Measurements from ENCODE around the gene FOXP1.

Gene FOXP1

GRCh38 chr3:71606582-71606981 is 23.1 kb upstream of the FOXP1 start:
- H3K36me3 ChIP-seq (ENCODE audit: control insufficient read depth, insufficient read depth, low read length): no peaks in the 10 kb centered on the region

GRCh38 chr3:71602256-71602655 is 18.7 kb upstream of the FOXP1 start:
- H3K9ac ChIP-seq (ENCODE audit: low read length): no peak overlapping the region
- no peaks in the 10 kb centered on the region for H3K36me3 ChIP-seq (ENCODE audit: control insufficient read depth, insufficient read depth, low read length)

More at GRCh38 chr3:71606582-71606981, 23.1 kb upstream of the FOXP1 start:
- Histone ChIP-seq H3K9ac (ENCODE audit: low read length) (no peak overlapping the region), H3K9me3 (ENCODE audit: control insufficient read depth, low read length) (no peaks in the 10 kb centered on the region), H3K27me3 (ENCODE audit: control insufficient read depth, insufficient read depth, low read length) (no peaks in the 10 kb centered on the region), H3K4me1 (ENCODE audit: control insufficient read depth, insufficient read depth, low read length) (peaks cover 3% of the 10 kb centered on the region), H3K4me3 (ENCODE audit: low read length) (no peak overlapping the region)

GRCh38 chr3:71601811-71602210 is 18.3 kb upstream of the FOXP1 start:
- H3K36me3 ChIP-seq (ENCODE audit: control insufficient read depth, insufficient read depth, low read length): no peaks in the 10 kb centered on the region
- no peak overlapping the region for H3K4me3 ChIP-seq (ENCODE audit: low read length)

More at GRCh38 chr3:71602256-71602655, 18.7 kb upstream of the FOXP1 start:
- H3K27me3 ChIP-seq (ENCODE audit: control insufficient read depth, insufficient read depth, low read length): no peaks in the 10 kb centered on the region
- H3K4me1 ChIP-seq (ENCODE audit: control insufficient read depth, insufficient read depth, low read length): peaks cover 15% of the 10 kb centered on the region
- H3K4me3 ChIP-seq (ENCODE audit: low read length): no peak overlapping the region
- no peaks in the 10 kb centered on the region for H3K9me3 ChIP-seq (ENCODE audit: control insufficient read depth, low read length)

GRCh38 chr3:71600646-71601288 is 17.2 kb upstream of the FOXP1 start:
- H3K9ac ChIP-seq (ENCODE audit: low read length): no peak overlapping the region
- H3K36me3 ChIP-seq (ENCODE audit: control insufficient read depth, insufficient read depth, low read length): no peaks in the 10 kb centered on the region
- peaks cover 15% of the 10 kb centered on the region for H3K4me1 ChIP-seq (ENCODE audit: control insufficient read depth, insufficient read depth, low read length)
- H3K27me3 ChIP-seq (ENCODE audit: control insufficient read depth, insufficient read depth, low read length): no peaks in the 10 kb centered on the region
- H3K9me3 ChIP-seq (ENCODE audit: control insufficient read depth, low read length): no peaks in the 10 kb centered on the region
- no peak overlapping the region for H3K4me3 ChIP-seq (ENCODE audit: low read length)

More at GRCh38 chr3:71601811-71602210, 18.3 kb upstream of the FOXP1 start:
- Histone ChIP-seq H3K27me3 (ENCODE audit: control insufficient read depth, insufficient read depth, low read length) (no peaks in the 10 kb centered on the region), H3K9ac (ENCODE audit: low read length) (no peak overlapping the region), H3K9me3 (ENCODE audit: control insufficient read depth, low read length) (no peaks in the 10 kb centered on the region), H3K4me1 (ENCODE audit: control insufficient read depth, insufficient read depth, low read length) (peaks cover 15% of the 10 kb centered on the region)

- Histone ChIP-seq H3K36me3 (ENCODE audit: control insufficient read depth, insufficient read depth, low read length) (no peaks in the 10 kb centered on the region), H3K4me3 (ENCODE audit: low read length) (no peak overlapping the region), H3K9me3 (ENCODE audit: control insufficient read depth, low read length) (no peaks in the 10 kb centered on the region), H3K4me1 (ENCODE audit: control insufficient read depth, insufficient read depth, low read length) (peaks cover 15% of the 10 kb centered on the region), H3K9ac (ENCODE audit: low read length) (no peak overlapping the region), H3K27me3 (ENCODE audit: control insufficient read depth, insufficient read depth, low read length) (no peaks in the 10 kb centered on the region)
Observed at GRCh38 chr3:71599416-71599815, 15.9 kb upstream of the FOXP1 start.

- Histone ChIP-seq H3K36me3 (ENCODE audit: control insufficient read depth, insufficient read depth, low read length) (no peaks in the 10 kb centered on the region), H3K4me3 (ENCODE audit: low read length) (no peak overlapping the region), H3K27me3 (ENCODE audit: control insufficient read depth, insufficient read depth, low read length) (no peaks in the 10 kb centered on the region), H3K9me3 (ENCODE audit: control insufficient read depth, low read length) (no peaks in the 10 kb centered on the region), H3K9ac (ENCODE audit: low read length) (no peak overlapping the region), H3K4me1 (ENCODE audit: control insufficient read depth, insufficient read depth, low read length) (peaks cover 15% of the 10 kb centered on the region)
Observed at GRCh38 chr3:71598292-71598691, 14.8 kb upstream of the FOXP1 start.

- H3K9me3 ChIP-seq (ENCODE audit: control insufficient read depth, low read length): no peaks in the 10 kb centered on the region
- peaks cover 15% of the 10 kb centered on the region for H3K4me1 ChIP-seq (ENCODE audit: control insufficient read depth, insufficient read depth, low read length)
- H3K9ac ChIP-seq (ENCODE audit: low read length): no peak overlapping the region
- no peaks in the 10 kb centered on the region for H3K36me3 ChIP-seq (ENCODE audit: control insufficient read depth, insufficient read depth, low read length)
- H3K27me3 ChIP-seq (ENCODE audit: control insufficient read depth, insufficient read depth, low read length): no peaks in the 10 kb centered on the region
- H3K4me3 ChIP-seq (ENCODE audit: low read length): no peak overlapping the region
Observed at GRCh38 chr3:71597286-71597685, 13.8 kb upstream of the FOXP1 start.

- Histone ChIP-seq H3K4me1 (ENCODE audit: control insufficient read depth, insufficient read depth, low read length) (no peaks in the 10 kb centered on the region), H3K36me3 (ENCODE audit: control insufficient read depth, insufficient read depth, low read length) (no peaks in the 10 kb centered on the region), H3K4me3 (ENCODE audit: low read length) (no peak overlapping the region), H3K9me3 (ENCODE audit: control insufficient read depth, low read length) (no peaks in the 10 kb centered on the region), H3K27me3 (ENCODE audit: control insufficient read depth, insufficient read depth, low read length) (no peaks in the 10 kb centered on the region), H3K9ac (ENCODE audit: low read length) (no peak overlapping the region)
Observed at GRCh38 chr3:71593106-71593505, 9.6 kb upstream of the FOXP1 start.

GRCh38 chr3:71591101-71591500 is 7.6 kb upstream of the FOXP1 start:
- Histone ChIP-seq H3K4me1 (ENCODE audit: control insufficient read depth, insufficient read depth, low read length) (no peaks in the 10 kb centered on the region), H3K4me3 (ENCODE audit: low read length) (no peak overlapping the region), H3K9me3 (ENCODE audit: control insufficient read depth, low read length) (no peaks in the 10 kb centered on the region), H3K27me3 (ENCODE audit: control insufficient read depth, insufficient read depth, low read length) (no peaks in the 10 kb centered on the region), H3K36me3 (ENCODE audit: control insufficient read depth, insufficient read depth, low read length) (no peaks in the 10 kb centered on the region), H3K9ac (ENCODE audit: low read length) (no peak overlapping the region)

GRCh38 chr3:71589132-71589531 is 5.6 kb upstream of the FOXP1 start:
- Histone ChIP-seq H3K36me3 (ENCODE audit: control insufficient read depth, insufficient read depth, low read length) (no peaks in the 10 kb centered on the region), H3K4me3 (ENCODE audit: low read length) (no peak overlapping the region), H3K9ac (ENCODE audit: low read length) (no peak overlapping the region), H3K4me1 (ENCODE audit: control insufficient read depth, insufficient read depth, low read length) (no peaks in the 10 kb centered on the region), H3K27me3 (ENCODE audit: control insufficient read depth, insufficient read depth, low read length) (no peaks in the 10 kb centered on the region), H3K9me3 (ENCODE audit: control insufficient read depth, low read length) (no peaks in the 10 kb centered on the region)

- Histone ChIP-seq H3K27me3 (ENCODE audit: control insufficient read depth, insufficient read depth, low read length) (no peaks in the 10 kb centered on the region), H3K36me3 (ENCODE audit: control insufficient read depth, insufficient read depth, low read length) (no peaks in the 10 kb centered on the region), H3K4me3 (ENCODE audit: low read length) (no peak overlapping the region), H3K4me1 (ENCODE audit: control insufficient read depth, insufficient read depth, low read length) (no peaks in the 10 kb centered on the region), H3K9ac (ENCODE audit: low read length) (no peak overlapping the region), H3K9me3 (ENCODE audit: control insufficient read depth, low read length) (no peaks in the 10 kb centered on the region)
Observed at GRCh38 chr3:71587958-71588357, 4.4 kb upstream of the FOXP1 start.

GRCh38 chr3:71586810-71587242 is 3.3 kb upstream of the FOXP1 start:
- no peaks in the 10 kb centered on the region for H3K9me3 ChIP-seq (ENCODE audit: control insufficient read depth, low read length)
- no peak overlapping the region for H3K4me3 ChIP-seq (ENCODE audit: low read length)
- no peaks in the 10 kb centered on the region for H3K4me1 ChIP-seq (ENCODE audit: control insufficient read depth, insufficient read depth, low read length)
- no peaks in the 10 kb centered on the region for H3K36me3 ChIP-seq (ENCODE audit: control insufficient read depth, insufficient read depth, low read length)
- no peaks in the 10 kb centered on the region for H3K27me3 ChIP-seq (ENCODE audit: control insufficient read depth, insufficient read depth, low read length)
- no peak overlapping the region for H3K9ac ChIP-seq (ENCODE audit: low read length)
